Stimulated activated naive B cell treated with anti-CD40 and anti-IgM and Interleukin-4, amounts not matched to agents 10 μg/mL and 1 μg/mL and 100 μg/mL, for 72 hours (primary cell): Measurements from ENCODE around the gene MCRIP2.
"Not testable (repeated sequence)": the region's sequence is repeated elsewhere in the genome, so short reads cannot be mapped to it uniquely, and the experiment has no call there.

Source experiments
- ATAC-seq, 2 donors: fragments of 150-1000 bp; cut with Tn5 transposase; replicated peaks; 2 replicates each; pipeline ENCODE4 v1.10.0; 2021; ENCODE audit warnings: moderate library complexity in 1 of 2
- DNase-seq: peaks from one replicate; pipeline ENCODE4 v3.0.0; 2021
- H3K27ac Mint-ChIP-seq: one replicate; pipeline ENCODE4 v1.8.0; 2022; ENCODE audit warnings: mild to moderate bottlenecking, mixed read lengths
- H3K27me3 Mint-ChIP-seq, 2 donors: one replicate each; pipeline ENCODE4 v1.8.0; 2022; ENCODE audit warnings: mixed read lengths in 2 of 2
- H3K36me3 Mint-ChIP-seq, 2 donors: one replicate each; pipeline ENCODE4 v1.8.0; 2022; ENCODE audit warnings: mixed read lengths in 2 of 2, mild to moderate bottlenecking in 1 of 2
- H3K4me1 Mint-ChIP-seq, 2 donors: one replicate each; pipeline ENCODE4 v1.8.0; 2022; ENCODE audit warnings: mixed read lengths in 2 of 2, mild to moderate bottlenecking in 1 of 2
- H3K4me3 Mint-ChIP-seq, 2 donors: one replicate each; pipeline ENCODE4 v1.8.0; 2022; ENCODE audit warnings: mild to moderate bottlenecking in 2 of 2, mixed read lengths in 2 of 2, moderate library complexity in 1 of 2
- H3K9me3 Mint-ChIP-seq, 2 donors: one replicate each; pipeline ENCODE4 v1.8.0; 2022; ENCODE audit warnings: mixed read lengths in 2 of 2, mild to moderate bottlenecking in 1 of 2

The MCRIP2 gene

DNA sequence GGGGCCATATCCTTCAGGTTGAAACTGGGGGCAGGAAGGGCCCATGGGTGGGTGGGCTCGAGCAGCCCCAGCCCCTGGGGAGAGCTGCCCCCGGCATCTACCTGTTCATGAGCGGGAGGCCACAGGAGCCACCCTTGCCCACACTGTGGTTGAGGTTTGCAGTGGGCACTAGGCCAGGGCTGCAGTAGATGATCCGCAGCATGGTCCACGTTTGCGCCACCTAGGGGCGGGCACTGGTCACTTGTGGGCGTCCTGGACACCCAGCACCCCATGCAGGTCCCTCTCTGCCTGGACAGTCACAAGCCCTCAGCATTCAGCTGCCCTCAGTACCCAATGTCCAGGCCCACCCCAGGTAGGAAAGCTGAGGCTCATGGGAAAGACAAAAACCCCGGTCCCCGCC lies 44.3 kb downstream of the MCRIP2 start:
- H3K27ac Mint-ChIP-seq, result no peak overlapping the region
- H3K4me3 Mint-ChIP-seq, result peak overlapping the region; percentile 44 to 52
- ATAC-seq, result no peak
- H3K9me3 Mint-ChIP-seq, result peaks cover 2% of the 10 kb centered on the region in 2 donors
- H3K36me3 Mint-ChIP-seq, result peaks cover 23 to 46% of the 10 kb centered on the region in 2 donors
- no peaks in the 10 kb centered on the region for H3K27me3 Mint-ChIP-seq
- peaks cover 30 to 75% of the 10 kb centered on the region in 2 donors for H3K4me1 Mint-ChIP-seq
- DNase-seq, result no peak

DNA sequence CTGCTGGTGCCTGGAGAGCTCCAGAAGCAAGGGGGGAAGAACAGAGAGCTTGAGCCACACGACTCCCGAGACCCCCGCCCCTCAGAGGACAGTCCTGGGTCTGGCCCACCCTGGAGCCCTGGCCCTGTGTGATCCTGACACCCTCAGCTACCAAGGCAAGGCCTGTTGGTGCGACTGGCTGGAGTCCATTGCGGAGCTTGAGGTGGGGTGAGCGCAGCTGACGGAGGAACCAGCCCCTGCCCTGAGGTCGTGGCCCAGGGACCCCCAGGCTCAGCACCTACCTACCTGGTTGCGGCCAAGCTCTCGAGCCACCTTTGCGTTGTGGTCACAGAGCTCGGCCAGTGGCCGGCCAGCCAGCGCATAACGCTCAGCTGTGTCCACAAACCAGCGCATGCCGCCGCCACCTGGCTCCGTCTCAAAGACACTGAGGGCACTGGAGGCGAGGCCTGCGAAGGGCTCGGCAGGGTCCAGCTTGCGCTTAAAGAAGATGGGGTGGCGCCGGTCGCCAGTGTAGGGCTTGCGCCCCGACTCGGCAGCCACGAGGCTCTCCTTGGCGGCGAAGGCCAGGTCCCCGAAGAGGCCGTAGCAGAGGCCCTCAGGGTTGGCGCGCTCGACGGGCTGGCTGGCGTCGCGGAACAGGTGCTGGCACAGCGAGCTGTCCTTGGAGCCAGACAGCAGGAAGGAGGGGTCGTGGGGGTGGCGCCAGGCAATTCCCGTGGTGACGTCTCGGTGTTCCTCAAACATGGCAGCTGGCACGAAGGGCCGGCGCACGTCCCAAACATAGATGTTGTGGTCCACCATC lies 45.0 kb downstream of the MCRIP2 start:
- Mint-ChIP-seq H3K4me1 (peaks cover 27 to 72% of the 10 kb centered on the region in 2 donors), H3K9me3 (peaks cover 2 to 5% of the 10 kb centered on the region in 2 donors), H3K36me3 (peaks cover 18 to 42% of the 10 kb centered on the region in 2 donors), H3K4me3 (no peak overlapping the region), H3K27ac (no peak overlapping the region), H3K27me3 (no peaks in the 10 kb centered on the region)
- DNase-seq, result no peak
- ATAC-seq, result no peak

DNA sequence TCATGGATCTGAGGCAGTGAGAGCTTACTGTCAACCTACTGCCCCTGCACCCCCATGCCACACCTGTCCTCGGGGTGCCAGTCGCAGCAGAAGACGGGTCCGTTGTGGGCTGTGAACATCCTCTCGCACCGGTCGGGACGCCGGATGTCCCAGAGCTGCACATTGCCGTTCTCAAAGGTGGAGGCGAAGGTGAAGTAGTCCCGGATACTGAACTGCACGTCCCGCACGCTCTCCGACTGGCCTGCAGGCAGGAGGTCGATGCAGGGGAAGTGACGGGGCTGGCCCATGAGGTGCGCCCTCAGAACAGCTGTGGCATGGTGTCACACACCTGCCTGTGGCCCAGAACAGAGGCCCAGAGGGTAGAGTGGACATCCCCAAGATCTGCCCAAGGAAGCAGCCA lies 45.9 kb downstream of the MCRIP2 start:
- DNase-seq (no peak), ATAC-seq (no peak)
- peaks cover 14 to 33% of the 10 kb centered on the region in 2 donors for H3K36me3 Mint-ChIP-seq
- peaks cover 22 to 63% of the 10 kb centered on the region in 2 donors for H3K4me1 Mint-ChIP-seq
- H3K4me3 Mint-ChIP-seq, result no peak overlapping the region
- H3K27ac Mint-ChIP-seq, result no peak overlapping the region
- peaks cover under 1 to 5% of the 10 kb centered on the region in 2 donors for H3K27me3 Mint-ChIP-seq
- peaks cover 2 to 5% of the 10 kb centered on the region in 2 donors for H3K9me3 Mint-ChIP-seq

DNA sequence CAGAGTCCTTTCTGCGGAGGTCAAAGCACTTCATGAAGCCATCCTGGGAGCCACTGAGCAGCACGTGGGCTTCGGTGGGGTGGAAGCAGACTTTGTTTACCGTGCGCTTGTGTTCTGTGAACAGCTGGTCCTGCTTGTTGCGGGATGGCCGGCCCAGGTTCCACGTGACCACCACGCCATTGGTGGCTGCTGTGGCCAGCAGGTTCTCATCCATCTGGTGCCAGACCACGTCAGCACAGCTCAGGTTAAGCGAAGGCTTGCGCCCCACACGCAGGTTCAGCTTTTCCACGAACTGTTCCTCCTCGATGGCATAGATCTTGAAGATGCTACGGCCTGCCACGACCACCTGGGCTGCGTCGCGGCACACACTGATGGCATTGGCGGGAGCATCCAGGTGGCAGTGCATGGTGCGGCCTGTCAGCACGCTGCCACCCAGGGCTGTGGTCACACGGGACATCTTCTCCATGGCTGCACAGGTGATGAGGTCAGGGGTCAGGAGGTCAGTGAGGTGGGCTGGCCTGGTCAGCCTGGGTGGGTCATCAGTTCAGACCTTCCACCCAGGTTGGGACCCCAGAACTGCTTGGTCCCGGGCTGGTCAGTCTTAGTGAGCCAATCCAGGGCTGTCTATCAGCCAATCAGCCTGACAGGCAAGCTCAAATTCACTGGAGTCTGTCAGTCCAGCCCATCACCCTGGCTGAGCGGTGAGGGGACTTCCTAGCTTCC lies 47.7 kb downstream of the MCRIP2 start:
- H3K36me3 Mint-ChIP-seq, result peaks cover 11 to 20% of the 10 kb centered on the region in 2 donors
- peak overlapping the region; percentile 88 to 92 for H3K4me3 Mint-ChIP-seq
- peak; percentile 12 to 25 for ATAC-seq
- H3K9me3 Mint-ChIP-seq, result peaks cover 2 to 5% of the 10 kb centered on the region in 2 donors
- H3K27me3 Mint-ChIP-seq, result peaks cover 10 to 17% of the 10 kb centered on the region in 2 donors
- peak overlapping the region; percentile 94 for H3K27ac Mint-ChIP-seq
- no peak for DNase-seq
- peaks cover 18 to 57% of the 10 kb centered on the region in 2 donors for H3K4me1 Mint-ChIP-seq

DNA sequence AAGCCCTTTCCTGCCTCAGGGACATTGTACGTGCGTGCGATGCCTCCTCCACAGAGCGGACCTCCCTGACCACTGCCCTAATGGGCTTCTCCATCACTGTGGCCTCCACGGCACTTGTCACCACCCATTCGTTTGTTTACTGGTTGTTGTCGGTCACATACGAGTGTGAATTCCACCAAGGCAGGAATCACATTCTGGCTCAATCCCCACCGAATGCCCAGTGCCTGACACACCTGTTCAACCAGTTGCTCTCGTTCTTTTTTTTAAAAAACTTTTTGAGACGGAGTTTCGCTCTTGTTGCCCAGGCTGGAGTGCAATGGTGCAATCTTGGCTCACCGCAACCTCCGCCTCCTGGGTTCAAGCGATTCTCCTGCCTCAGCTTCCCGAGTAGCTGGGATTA lies 49.6 kb downstream of the MCRIP2 start:
- H3K9me3 Mint-ChIP-seq, ATAC-seq, DNase-seq: not testable (repeated sequence)
- Mint-ChIP-seq H3K27ac (peak overlapping the region; percentile 87), H3K4me1 (peaks cover 20 to 50% of the 10 kb centered on the region in 2 donors), H3K4me3 (peak overlapping the region; percentile 50 to 63), H3K27me3 (peaks cover 17 to 27% of the 10 kb centered on the region in 2 donors), H3K36me3 (peaks cover 6 to 11% of the 10 kb centered on the region in 2 donors)

DNA sequence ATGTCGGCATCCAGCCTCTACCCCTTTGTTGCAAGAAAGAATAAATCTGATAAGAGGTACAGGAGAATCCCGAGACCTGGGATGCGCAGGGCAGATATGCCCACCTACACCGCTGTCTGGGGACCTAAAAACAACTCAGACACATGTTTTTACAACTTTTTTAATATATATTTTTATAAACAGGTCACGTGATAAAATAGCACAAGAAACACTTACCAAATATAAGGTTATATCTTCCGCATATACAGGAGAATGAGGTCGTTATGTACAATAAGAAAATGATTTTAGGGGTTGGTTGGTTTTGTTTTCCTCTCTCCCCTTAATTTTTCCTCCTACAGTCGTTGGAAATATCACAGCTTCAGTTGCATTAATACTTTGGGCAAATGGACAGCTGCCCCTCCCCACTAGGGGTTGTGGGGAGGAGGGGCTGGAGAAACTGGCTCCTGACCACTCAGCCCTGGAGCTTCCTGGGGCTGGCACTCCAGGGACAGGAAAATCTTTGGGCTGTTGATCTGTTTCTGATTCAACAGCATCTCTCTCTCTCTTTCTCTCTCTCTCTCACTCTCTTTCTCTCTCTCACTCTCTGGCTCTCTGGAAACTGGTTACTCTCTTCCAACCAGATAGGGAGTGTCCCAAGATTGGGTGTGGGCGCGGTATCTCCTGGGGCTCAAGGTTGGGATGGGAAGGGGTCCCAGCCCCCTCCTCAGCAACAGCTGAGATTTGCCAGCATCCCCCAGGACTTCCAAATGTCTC lies 50.9 kb downstream of the MCRIP2 start:
- Mint-ChIP-seq H3K36me3 (peaks cover 3 to 9% of the 10 kb centered on the region in 2 donors), H3K9me3 (peaks cover 2 to 5% of the 10 kb centered on the region in 2 donors), H3K27me3 (peaks cover 17 to 40% of the 10 kb centered on the region in 2 donors), H3K4me3 (no peak overlapping the region), H3K4me1 (peaks cover 20 to 49% of the 10 kb centered on the region in 2 donors), H3K27ac (no peak overlapping the region)
- no peak for DNase-seq
- no peak for ATAC-seq

DNA sequence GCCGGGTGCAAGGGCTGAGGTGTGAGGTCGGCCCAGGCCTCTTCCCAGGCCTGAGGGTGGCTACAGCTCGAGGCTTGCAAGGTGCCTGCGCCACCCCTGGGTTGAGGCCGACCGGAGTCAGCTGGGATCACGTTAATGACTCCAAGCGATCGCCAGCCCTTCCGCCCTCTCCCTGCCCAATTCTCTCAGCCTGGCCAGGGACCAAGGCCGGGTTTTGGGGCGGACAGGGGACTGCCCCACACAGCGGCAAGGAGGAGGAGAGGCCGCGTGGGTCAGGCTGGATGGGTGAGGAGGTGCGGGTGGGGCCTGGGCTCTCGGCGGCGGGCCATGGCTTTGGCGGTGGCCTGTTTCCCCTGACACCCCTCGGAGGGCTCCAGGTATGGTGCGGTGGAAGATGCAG lies 51.7 kb downstream of the MCRIP2 start:
- peaks cover 17 to 46% of the 10 kb centered on the region in 2 donors for H3K27me3 Mint-ChIP-seq
- H3K9me3 Mint-ChIP-seq, result peaks cover 2 to 5% of the 10 kb centered on the region in 2 donors
- peaks cover 3 to 9% of the 10 kb centered on the region in 2 donors for H3K36me3 Mint-ChIP-seq
- H3K4me3 Mint-ChIP-seq, result peak overlapping the region; percentile 74 to 77
- peaks cover 20 to 45% of the 10 kb centered on the region in 2 donors for H3K4me1 Mint-ChIP-seq
- H3K27ac Mint-ChIP-seq, result peak overlapping the region; percentile 75
- DNase-seq, result no peak
- no peak for ATAC-seq

DNA sequence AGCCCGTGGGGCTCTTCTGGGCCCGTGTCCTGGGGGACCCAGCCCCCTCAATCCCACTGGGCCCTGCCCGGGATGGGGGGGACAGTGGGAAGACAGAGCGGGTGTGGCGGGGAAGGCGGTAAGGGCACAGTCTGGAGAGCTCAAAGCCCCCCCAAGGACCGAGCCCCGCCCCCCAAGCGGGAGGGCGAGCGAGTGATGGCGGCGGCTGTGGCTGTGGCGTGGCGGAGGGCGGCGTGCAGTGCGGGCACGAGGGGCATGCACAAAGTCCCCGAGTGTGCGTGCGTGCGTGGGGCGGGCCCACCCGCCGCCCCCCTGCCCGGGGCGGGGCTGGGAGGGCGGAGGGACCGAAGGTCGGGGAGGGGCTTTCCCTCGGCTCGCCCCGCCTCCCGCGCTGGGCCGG lies 52.1 kb downstream of the MCRIP2 start:
- Mint-ChIP-seq H3K36me3 (peaks cover 3 to 9% of the 10 kb centered on the region in 2 donors), H3K4me3 (peak overlapping the region; percentile 74 to 77), H3K9me3 (peaks cover 2 to 5% of the 10 kb centered on the region in 2 donors), H3K27me3 (peaks cover 17 to 50% of the 10 kb centered on the region in 2 donors), H3K4me1 (peaks cover 19 to 41% of the 10 kb centered on the region in 2 donors), H3K27ac (peak overlapping the region; percentile 31)
- DNase-seq, result no peak
- ATAC-seq, result no peak

DNA sequence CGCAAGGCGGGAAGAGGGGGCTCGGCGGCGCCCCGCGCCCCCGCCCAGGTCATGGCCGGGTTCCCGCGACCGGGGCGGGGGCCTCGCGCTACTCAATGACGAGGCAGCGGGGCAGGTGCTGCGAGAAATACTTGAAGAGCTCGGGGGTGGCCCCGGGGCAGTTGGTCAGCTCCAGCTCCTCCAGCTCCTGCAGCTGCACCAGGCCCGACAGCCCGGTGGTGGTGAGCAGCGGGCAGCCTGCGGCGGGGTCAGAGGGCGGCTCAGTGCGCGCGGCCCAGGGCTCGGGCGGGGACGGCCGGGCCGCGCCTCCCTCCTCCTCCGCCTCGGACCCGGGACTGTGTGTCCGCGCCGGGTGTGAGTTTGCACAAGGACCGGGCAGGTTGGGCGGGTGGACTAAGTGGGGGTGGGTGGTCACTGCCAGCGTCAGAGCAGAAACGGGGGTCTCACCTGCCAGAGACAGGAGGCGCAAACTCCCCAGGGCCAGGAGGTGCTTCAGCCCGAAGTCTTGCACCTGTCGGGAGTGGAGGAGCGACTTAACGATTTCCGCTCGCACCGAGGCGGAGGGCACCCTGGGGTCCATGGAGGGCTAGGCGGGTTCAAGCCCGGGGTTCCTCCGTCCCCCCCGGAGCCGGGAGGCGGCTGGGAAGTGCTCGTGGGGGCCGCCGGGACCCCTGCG lies 52.7 kb downstream of the MCRIP2 start:
- DNase-seq, result no peak
- peaks cover 17 to 52% of the 10 kb centered on the region in 2 donors for H3K27me3 Mint-ChIP-seq
- no peak for ATAC-seq
- H3K27ac Mint-ChIP-seq, result no peak overlapping the region
- H3K4me1 Mint-ChIP-seq, result peaks cover 15 to 35% of the 10 kb centered on the region in 2 donors
- H3K9me3 Mint-ChIP-seq, result peaks cover 2 to 5% of the 10 kb centered on the region in 2 donors
- H3K36me3 Mint-ChIP-seq, result peaks cover 3 to 9% of the 10 kb centered on the region in 2 donors
- H3K4me3 Mint-ChIP-seq, result peak overlapping the region; percentile 67 to 75

DNA sequence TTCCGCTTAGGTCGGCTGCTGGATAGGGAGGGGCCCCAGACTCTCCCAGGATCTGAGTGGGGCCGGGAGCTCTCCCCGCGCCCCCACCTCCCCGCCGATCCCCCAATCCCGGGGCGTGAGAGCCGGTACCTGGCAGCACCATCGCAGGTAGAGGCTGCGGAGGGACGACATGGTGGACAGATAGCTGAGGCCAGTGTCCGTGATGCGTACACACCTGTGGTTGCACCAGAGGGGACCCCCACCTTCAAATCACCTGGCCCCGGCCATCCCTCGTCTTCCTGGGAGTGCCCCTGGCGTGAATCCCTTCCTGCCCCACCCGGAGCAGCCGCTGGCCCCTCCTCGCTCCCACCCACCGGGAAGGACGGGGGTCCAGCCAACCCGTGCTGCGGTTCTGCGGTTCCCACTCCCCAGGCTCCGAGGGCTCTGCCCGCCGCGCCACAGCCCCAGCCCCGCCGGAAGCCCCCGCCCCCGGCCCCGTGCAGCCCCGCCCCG lies 53.3 kb downstream of the MCRIP2 start:
- Mint-ChIP-seq H3K4me1 (peaks cover 13 to 32% of the 10 kb centered on the region in 2 donors), H3K9me3 (peaks cover 2 to 5% of the 10 kb centered on the region in 2 donors), H3K27ac (no peak overlapping the region), H3K36me3 (peaks cover 3 to 9% of the 10 kb centered on the region in 2 donors), H3K4me3 (peak overlapping the region in 1 of 2 donors; percentile 75), H3K27me3 (peaks cover 17 to 56% of the 10 kb centered on the region in 2 donors)
- ATAC-seq (peak in 1 of 2 donors; percentile 1), DNase-seq (no peak)

DNA sequence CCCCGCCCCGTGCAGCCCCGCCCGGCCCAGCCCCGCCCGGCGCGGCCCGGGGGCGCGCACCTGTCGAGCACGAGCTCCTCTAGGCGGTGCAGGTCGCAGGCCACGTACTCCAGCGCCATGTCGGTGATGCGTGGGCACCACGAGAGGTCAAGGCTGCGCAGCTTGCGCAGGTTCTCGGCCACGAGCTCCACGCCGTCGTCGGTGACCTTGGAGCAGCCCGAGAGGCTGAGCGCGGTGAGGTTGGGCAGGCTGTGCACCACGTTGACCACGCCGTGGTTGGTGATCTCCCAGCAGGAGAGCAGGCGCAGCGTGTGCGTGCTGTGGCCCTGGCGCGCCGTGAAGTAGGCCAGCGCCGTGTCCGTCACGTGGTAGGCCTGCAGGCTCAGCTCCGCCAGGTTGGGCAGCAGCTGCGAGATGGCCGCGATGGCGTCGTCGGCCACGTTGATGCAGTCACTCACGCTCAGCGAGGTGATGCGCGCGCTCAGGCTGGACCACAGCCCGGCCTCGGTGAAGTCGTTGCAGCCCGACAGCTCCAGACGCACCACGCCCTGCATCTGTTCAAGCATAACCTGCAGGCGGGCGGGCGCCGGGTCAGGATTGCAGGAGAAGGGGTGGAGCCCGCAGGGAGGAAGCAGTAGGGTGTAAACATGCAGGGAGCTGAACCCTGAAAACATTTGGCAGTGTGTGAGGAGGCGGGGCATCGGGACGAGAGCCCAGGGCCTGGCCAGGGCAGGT lies 53.9 kb downstream of the MCRIP2 start:
- H3K27me3 Mint-ChIP-seq, result peaks cover 17 to 61% of the 10 kb centered on the region in 2 donors
- H3K27ac Mint-ChIP-seq, result peak overlapping the region; percentile 20
- ATAC-seq (peak; percentile 79 to 80), DNase-seq (peak; percentile 44)
- peaks cover 2 to 5% of the 10 kb centered on the region in 2 donors for H3K9me3 Mint-ChIP-seq
- H3K4me3 Mint-ChIP-seq, result peak overlapping the region; percentile 78 to 83
- peaks cover 13 to 25% of the 10 kb centered on the region in 2 donors for H3K4me1 Mint-ChIP-seq
- peaks cover 3 to 8% of the 10 kb centered on the region in 2 donors for H3K36me3 Mint-ChIP-seq
